ENCODE data around the gene CCNG1.

Gene CCNG1

GRCh38 chr5:163463063-163463435 lies 25.7 kb downstream of the CCNG1 start:
- Histone ChIP-seq H3K36me3 (ENCODE audit: insufficient read depth, low read length) (0 out of 2 replicates have a peak, but pooled peaks cover 5% of the 10 kb centered on the region), H3K4me2 (ENCODE audit: low read depth, low read length, poor library complexity, severe bottlenecking) (peak overlapping the region; percentile 86), H3K79me2 (ENCODE audit: insufficient read depth, low read length) (peaks cover 74% of the 10 kb centered on the region), H3K27me3 (ENCODE audit: insufficient read depth, low read length, poor library complexity, severe bottlenecking) (no peaks in the 10 kb centered on the region), H3K4me1 (ENCODE audit: insufficient read depth, low read length, poor library complexity, severe bottlenecking) (peaks cover 19% of the 10 kb centered on the region), H4K20me1 (ENCODE audit: insufficient read depth, low read length, poor library complexity, severe bottlenecking) (peaks cover 5% of the 10 kb centered on the region), H2AFZ (ENCODE audit: low read length) (no peak overlapping the region), H3K9me2 (replicated peaks; ENCODE audit: low read depth, low read length) (no peaks in the 10 kb centered on the region), H3K9me3 (ENCODE audit: insufficient read depth, low read depth, low read length) (no peaks in the 10 kb centered on the region), H3K4me3 (ENCODE audit: low read length, poor library complexity, severe bottlenecking) (peak overlapping the region; percentile 78), H3K9ac (ENCODE audit: low read depth, low read length, poor library complexity, severe bottlenecking) (peak overlapping the region; percentile 52), H3F3A (ENCODE audit: low read depth) (no peaks in the 10 kb centered on the region)
- TF ChIP-seq EZH2phosphoT487 (IDR thresholded peaks at IDR 0.05; ENCODE audit: borderline replicate concordance), result no peak
- no peak for TF ChIP-seq CTCF (conservative IDR thresholded peaks at IDR 0.05; ENCODE audit: low read length)

- TF ChIP-seq CTCF (conservative IDR thresholded peaks at IDR 0.05; ENCODE audit: low read length) (no peak), EZH2phosphoT487 (IDR thresholded peaks at IDR 0.05; ENCODE audit: borderline replicate concordance) (no peak)
- H3K79me2 ChIP-seq (ENCODE audit: insufficient read depth, low read length), result peaks cover 42% of the 10 kb centered on the region
- H3K4me3 ChIP-seq (ENCODE audit: low read length, poor library complexity, severe bottlenecking), result no peak overlapping the region
- no peaks in the 10 kb centered on the region for H3F3A ChIP-seq (ENCODE audit: low read depth)
- H3K9me2 ChIP-seq (replicated peaks; ENCODE audit: low read depth, low read length), result no peaks in the 10 kb centered on the region
- no peaks in the 10 kb centered on the region for H3K9me3 ChIP-seq (ENCODE audit: insufficient read depth, low read depth, low read length)
- H3K36me3 ChIP-seq (ENCODE audit: insufficient read depth, low read length), result peaks cover 21% of the 10 kb centered on the region; the same call in 1 of the 2 replicates
- H3K9ac ChIP-seq (ENCODE audit: low read depth, low read length, poor library complexity, severe bottlenecking), result no peak overlapping the region
- H2AFZ ChIP-seq (ENCODE audit: low read length), result no peak overlapping the region
- H3K27me3 ChIP-seq (ENCODE audit: insufficient read depth, low read length, poor library complexity, severe bottlenecking), result no peaks in the 10 kb centered on the region
- no peaks in the 10 kb centered on the region for H4K20me1 ChIP-seq (ENCODE audit: insufficient read depth, low read length, poor library complexity, severe bottlenecking)
- H3K4me2 ChIP-seq (ENCODE audit: low read depth, low read length, poor library complexity, severe bottlenecking), result peak overlapping the region; percentile 34
- H3K4me1 ChIP-seq (ENCODE audit: insufficient read depth, low read length, poor library complexity, severe bottlenecking), result peaks cover 12% of the 10 kb centered on the region
Observed at GRCh38 chr5:163467682-163468081, 30.3 kb downstream of the CCNG1 start.

GRCh38 chr5:163473635-163474243 lies 36.3 kb downstream of the CCNG1 start:
- Histone ChIP-seq H2AFZ (ENCODE audit: low read length) (no peak overlapping the region), H3F3A (ENCODE audit: low read depth) (no peaks in the 10 kb centered on the region), H3K27me3 (ENCODE audit: insufficient read depth, low read length, poor library complexity, severe bottlenecking) (no peaks in the 10 kb centered on the region), H3K36me3 (ENCODE audit: insufficient read depth, low read length) (peaks cover 49% of the 10 kb centered on the region; the same call in 1 of the 2 replicates), H3K4me1 (ENCODE audit: insufficient read depth, low read length, poor library complexity, severe bottlenecking) (no peaks in the 10 kb centered on the region), H3K79me2 (ENCODE audit: insufficient read depth, low read length) (no peaks in the 10 kb centered on the region), H3K4me3 (ENCODE audit: low read length, poor library complexity, severe bottlenecking) (no peak overlapping the region), H3K9me3 (ENCODE audit: insufficient read depth, low read depth, low read length) (no peaks in the 10 kb centered on the region), H3K9ac (ENCODE audit: low read depth, low read length, poor library complexity, severe bottlenecking) (no peak overlapping the region), H3K9me2 (replicated peaks; ENCODE audit: low read depth, low read length) (no peaks in the 10 kb centered on the region), H4K20me1 (ENCODE audit: insufficient read depth, low read length, poor library complexity, severe bottlenecking) (no peaks in the 10 kb centered on the region), H3K4me2 (ENCODE audit: low read depth, low read length, poor library complexity, severe bottlenecking) (no peak overlapping the region)
- TF ChIP-seq EZH2phosphoT487 (IDR thresholded peaks at IDR 0.05; ENCODE audit: borderline replicate concordance) (no peak), CTCF (conservative IDR thresholded peaks at IDR 0.05; ENCODE audit: low read length) (peak; percentile 51)

Data from Loucy (cell line).